ENCODE results near the gene TSPAN9.

TSPAN9 gene

DNA sequence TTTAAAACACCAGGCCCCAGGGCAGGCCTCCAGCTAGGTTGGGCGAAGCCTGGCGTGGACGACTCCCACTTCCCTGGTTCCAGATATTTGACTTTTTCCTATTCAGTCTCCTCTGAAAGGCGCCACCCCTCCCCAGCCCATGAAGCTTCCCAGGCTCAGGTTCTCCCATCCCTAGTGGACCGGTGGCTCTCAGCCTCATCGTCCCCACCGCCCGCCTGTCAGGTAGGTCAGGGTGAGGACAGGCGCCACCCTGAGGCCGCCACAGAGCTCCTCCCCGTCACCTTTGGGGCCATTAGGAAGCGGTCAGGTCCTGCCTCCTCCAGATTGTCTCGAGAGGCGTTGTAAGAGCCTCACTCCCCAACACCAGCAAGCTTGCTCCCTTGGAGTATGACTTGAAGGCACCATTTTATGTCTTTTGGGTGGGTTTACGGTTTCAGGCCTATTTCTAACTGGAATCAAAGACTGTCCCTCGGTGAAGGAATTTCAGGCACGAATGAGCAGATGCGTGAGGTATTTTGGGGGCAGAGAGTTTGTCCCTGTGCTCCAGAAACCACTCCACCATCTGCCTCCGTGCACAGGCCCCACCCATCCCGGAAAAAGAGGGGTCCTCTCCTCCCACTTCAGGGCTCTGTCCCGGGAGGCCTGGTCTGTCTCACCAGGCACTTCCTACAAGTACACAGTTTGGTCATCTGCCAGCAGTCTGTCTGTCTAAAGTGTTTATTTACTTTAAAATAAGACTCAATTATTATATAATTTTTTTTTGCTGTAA lies 55.6 kb downstream of the TSPAN9 start:
- Histone ChIP-seq H3K27ac (ENCODE audit: low read depth in 2 of 2, low read length in 2 of 2) (no peak overlapping the region), H3K9me3 (ENCODE audit: control insufficient read depth in 2 of 2, low read length in 2 of 2) (no peaks in the 10 kb centered on the region), H3K9ac (ENCODE audit: low read depth in 1 of 2, low read length in 2 of 2) (no peak overlapping the region), H3K4me3 (ENCODE audit: low read length in 2 of 2) (no peak overlapping the region), H3K27me3 (ENCODE audit: control insufficient read depth in 2 of 2, insufficient read depth in 2 of 2, low read length in 2 of 2) (no peaks in the 10 kb centered on the region), H3K36me3 (ENCODE audit: control insufficient read depth in 2 of 2, insufficient read depth in 2 of 2, low read length in 2 of 2) (no peaks in the 10 kb centered on the region), H3K4me1 (ENCODE audit: control insufficient read depth in 2 of 2, insufficient read depth in 2 of 2, low read length in 2 of 2) (no peaks in the 10 kb centered on the region)

DNA sequence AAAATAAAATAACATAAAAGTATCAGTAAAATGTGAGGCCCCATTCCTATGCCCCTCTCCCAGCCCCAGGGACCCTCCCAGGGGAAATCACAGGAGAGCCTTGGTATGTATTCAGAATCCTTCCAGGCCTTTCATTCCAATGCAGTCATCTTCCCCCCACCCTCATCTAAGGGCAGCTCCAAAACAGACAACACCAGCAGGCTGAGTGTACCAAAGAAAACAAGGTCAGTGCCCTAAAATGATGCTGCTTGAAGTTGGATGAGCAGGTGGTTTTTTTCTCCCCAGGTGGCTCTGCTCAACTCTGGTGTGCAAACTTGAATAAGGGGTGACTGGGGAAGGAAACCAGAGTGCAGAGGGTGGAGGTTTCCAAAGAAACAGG lies 56.2 kb downstream of the TSPAN9 start:
- H3K27me3 ChIP-seq (ENCODE audit: control insufficient read depth in 2 of 2, insufficient read depth in 2 of 2, low read length in 2 of 2): no peaks in the 10 kb centered on the region

DNA sequence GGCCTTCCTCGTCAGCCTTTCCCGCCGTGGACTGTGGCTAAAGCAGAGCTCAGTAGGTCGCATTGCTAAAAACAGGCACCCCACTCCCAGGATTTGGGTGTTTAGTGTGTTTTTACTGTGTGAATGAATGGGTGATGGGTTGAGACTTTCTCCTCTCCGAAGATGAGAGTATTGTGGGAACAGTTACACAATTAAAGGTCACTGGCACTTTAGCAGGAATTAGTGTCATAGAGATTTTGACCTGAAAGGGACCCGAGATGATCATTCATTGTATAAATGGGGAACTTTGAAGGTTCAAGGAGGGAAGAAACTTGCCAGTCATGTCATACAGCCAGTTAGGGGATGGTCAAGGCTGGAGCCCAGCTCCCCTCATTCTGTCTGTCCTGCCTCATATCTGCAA lies 56.9 kb downstream of the TSPAN9 start:
- H3K27ac ChIP-seq (ENCODE audit: low read depth in 2 of 2, low read length in 2 of 2): no peak overlapping the region
- H3K9ac ChIP-seq (ENCODE audit: low read depth in 1 of 2, low read length in 2 of 2): no peak overlapping the region
- H3K9me3 ChIP-seq (ENCODE audit: control insufficient read depth in 2 of 2, low read length in 2 of 2): no peaks in the 10 kb centered on the region
- no peak overlapping the region for H3K4me3 ChIP-seq (ENCODE audit: low read length in 2 of 2)
- no peaks in the 10 kb centered on the region for H3K4me1 ChIP-seq (ENCODE audit: control insufficient read depth in 2 of 2, insufficient read depth in 2 of 2, low read length in 2 of 2)
- H3K27me3 ChIP-seq (ENCODE audit: control insufficient read depth in 2 of 2, insufficient read depth in 2 of 2, low read length in 2 of 2): no peaks in the 10 kb centered on the region
- H3K36me3 ChIP-seq (ENCODE audit: control insufficient read depth in 2 of 2, insufficient read depth in 2 of 2, low read length in 2 of 2): no peaks in the 10 kb centered on the region

More for the DNA sequence above, 56.2 kb downstream of the TSPAN9 start:
- H3K9me3 ChIP-seq (ENCODE audit: control insufficient read depth in 2 of 2, low read length in 2 of 2): no peaks in the 10 kb centered on the region
- no peaks in the 10 kb centered on the region for H3K4me1 ChIP-seq (ENCODE audit: control insufficient read depth in 2 of 2, insufficient read depth in 2 of 2, low read length in 2 of 2)
- H3K4me3 ChIP-seq (ENCODE audit: low read length in 2 of 2): no peak overlapping the region
- H3K9ac ChIP-seq (ENCODE audit: low read depth in 1 of 2, low read length in 2 of 2): no peak overlapping the region
- H3K27ac ChIP-seq (ENCODE audit: low read depth in 2 of 2, low read length in 2 of 2): no peak overlapping the region
- no peaks in the 10 kb centered on the region for H3K36me3 ChIP-seq (ENCODE audit: control insufficient read depth in 2 of 2, insufficient read depth in 2 of 2, low read length in 2 of 2)

DNA sequence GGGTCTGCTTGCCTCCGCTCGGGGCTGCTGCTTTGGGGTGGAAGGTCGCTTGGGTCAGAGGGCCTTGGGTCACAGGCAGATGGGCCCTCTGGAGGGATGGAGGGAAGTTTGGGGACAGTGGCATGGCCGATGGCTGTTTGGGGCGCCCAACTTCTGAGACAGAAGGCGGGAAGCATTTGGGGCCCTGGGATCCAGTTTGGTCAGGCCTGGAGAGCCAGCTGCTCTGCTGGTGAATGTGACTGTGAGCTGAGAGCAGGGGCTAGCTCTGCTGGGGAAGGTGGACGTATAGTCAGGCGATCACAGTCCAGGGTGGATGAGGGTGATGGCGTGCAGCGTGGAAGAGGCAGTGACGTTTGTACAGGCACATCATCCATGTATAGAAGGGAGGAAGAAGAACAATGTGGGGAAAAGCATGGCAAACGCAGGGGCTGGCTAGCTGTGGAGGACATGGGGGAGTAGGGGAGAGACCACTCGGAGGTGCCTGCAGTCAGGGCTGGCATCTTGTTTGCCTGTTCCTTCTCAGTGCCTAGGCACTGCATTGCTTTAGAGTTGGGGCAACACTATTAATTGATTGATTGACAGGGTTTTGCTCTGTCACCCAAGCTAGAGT lies 57.5 kb downstream of the TSPAN9 start:
- Histone ChIP-seq H3K4me1 (ENCODE audit: control insufficient read depth in 2 of 2, insufficient read depth in 2 of 2, low read length in 2 of 2) (no peaks in the 10 kb centered on the region), H3K9me3 (ENCODE audit: control insufficient read depth in 2 of 2, low read length in 2 of 2) (no peaks in the 10 kb centered on the region), H3K36me3 (ENCODE audit: control insufficient read depth in 2 of 2, insufficient read depth in 2 of 2, low read length in 2 of 2) (no peaks in the 10 kb centered on the region), H3K27me3 (ENCODE audit: control insufficient read depth in 2 of 2, insufficient read depth in 2 of 2, low read length in 2 of 2) (no peaks in the 10 kb centered on the region), H3K4me3 (ENCODE audit: low read length in 2 of 2) (no peak overlapping the region), H3K9ac (ENCODE audit: low read depth in 1 of 2, low read length in 2 of 2) (no peak overlapping the region), H3K27ac (ENCODE audit: low read depth in 2 of 2, low read length in 2 of 2) (no peak overlapping the region)

DNA sequence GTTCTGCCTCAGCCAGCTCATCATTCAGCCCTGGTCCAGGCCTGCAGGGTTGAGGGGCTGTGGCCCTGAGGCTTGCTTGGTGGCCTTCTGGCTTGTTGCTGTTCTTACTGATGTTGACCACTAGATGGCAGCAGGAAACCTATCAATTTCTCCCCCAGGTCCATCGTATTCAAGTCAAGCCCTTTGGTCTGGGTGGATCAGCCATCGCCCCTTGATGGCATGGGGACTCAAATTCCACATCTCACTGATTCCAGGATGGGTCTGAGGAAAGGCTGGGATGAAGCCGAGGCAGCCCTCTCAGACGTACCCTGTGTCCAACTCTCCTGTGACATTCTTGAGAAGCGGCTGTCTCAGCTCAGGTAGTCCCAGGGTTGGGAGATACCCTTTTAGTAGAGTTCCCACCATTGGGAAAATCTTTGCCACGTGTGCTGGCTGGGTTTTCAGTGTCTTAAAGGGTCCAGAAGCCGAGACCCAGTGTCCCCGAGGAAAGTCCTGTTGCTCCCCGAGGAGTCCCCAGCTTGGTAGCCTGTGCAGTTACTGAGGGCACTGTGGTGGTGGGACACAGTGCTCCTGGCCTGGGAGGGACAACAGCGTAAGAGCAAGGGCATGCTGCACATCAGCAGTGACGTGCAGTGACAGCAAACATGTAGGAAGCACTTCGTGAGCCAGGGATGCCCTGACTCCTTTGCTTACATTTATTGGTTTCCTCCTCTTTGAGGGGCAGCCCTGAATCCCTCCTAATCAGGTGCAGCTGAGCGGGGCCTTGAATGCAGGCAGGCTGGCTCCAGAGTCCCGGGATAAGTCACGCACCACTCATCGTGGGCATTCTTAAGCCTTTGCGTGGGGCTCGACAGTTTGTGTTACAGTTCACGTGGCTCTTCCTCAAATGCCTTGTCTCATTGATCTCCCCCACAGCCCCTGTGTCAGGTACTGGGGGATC lies 58.6 kb downstream of the TSPAN9 start:
- no peak overlapping the region for H3K9ac ChIP-seq (ENCODE audit: low read depth in 1 of 2, low read length in 2 of 2)
- H3K27me3 ChIP-seq (ENCODE audit: control insufficient read depth in 2 of 2, insufficient read depth in 2 of 2, low read length in 2 of 2): no peaks in the 10 kb centered on the region
- H3K27ac ChIP-seq (ENCODE audit: low read depth in 2 of 2, low read length in 2 of 2): no peak overlapping the region
- H3K4me3 ChIP-seq (ENCODE audit: low read length in 2 of 2): no peak overlapping the region
- no peaks in the 10 kb centered on the region for H3K36me3 ChIP-seq (ENCODE audit: control insufficient read depth in 2 of 2, insufficient read depth in 2 of 2, low read length in 2 of 2)
- H3K4me1 ChIP-seq (ENCODE audit: control insufficient read depth in 2 of 2, insufficient read depth in 2 of 2, low read length in 2 of 2): no peaks in the 10 kb centered on the region
- no peaks in the 10 kb centered on the region for H3K9me3 ChIP-seq (ENCODE audit: control insufficient read depth in 2 of 2, low read length in 2 of 2)

DNA sequence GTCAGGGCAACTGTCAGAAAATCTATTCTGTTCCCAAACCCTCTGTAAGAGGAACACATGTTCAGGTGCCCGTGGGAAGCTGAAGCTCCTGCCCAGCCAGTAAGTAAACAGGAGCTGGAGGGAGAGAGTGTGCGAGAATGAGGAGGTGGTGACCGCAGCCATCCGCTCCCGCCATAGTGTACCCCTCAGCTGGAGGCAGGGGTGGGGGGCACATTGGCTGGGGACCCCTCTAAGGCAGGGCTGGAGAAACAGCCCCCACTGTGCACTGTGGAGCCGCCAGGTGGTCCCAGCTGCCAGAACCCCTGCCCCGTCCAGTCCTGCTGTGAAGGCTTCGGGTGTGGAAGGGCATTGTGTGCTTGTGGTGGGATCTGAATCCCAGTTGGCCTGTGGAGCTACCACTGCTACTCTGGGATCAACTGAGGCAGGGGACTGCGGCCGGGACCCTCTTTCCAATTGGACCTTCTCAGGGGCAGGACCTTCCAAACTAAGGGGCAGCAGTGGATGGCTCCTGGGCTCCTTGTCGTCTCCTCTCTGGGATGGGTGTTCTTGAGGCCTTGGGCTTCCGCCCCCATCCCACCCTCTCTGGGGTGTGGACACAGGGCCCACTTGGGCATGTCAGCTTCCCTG lies 59.6 kb downstream of the TSPAN9 start:
- no peak overlapping the region for H3K9ac ChIP-seq (ENCODE audit: low read depth in 1 of 2, low read length in 2 of 2)
- no peaks in the 10 kb centered on the region for H3K4me1 ChIP-seq (ENCODE audit: control insufficient read depth in 2 of 2, insufficient read depth in 2 of 2, low read length in 2 of 2)
- H3K27ac ChIP-seq (ENCODE audit: low read depth in 2 of 2, low read length in 2 of 2): no peak overlapping the region
- no peaks in the 10 kb centered on the region for H3K27me3 ChIP-seq (ENCODE audit: control insufficient read depth in 2 of 2, insufficient read depth in 2 of 2, low read length in 2 of 2)
- no peak overlapping the region for H3K4me3 ChIP-seq (ENCODE audit: low read length in 2 of 2)
- H3K36me3 ChIP-seq (ENCODE audit: control insufficient read depth in 2 of 2, insufficient read depth in 2 of 2, low read length in 2 of 2): no peaks in the 10 kb centered on the region
- H3K9me3 ChIP-seq (ENCODE audit: control insufficient read depth in 2 of 2, low read length in 2 of 2): no peaks in the 10 kb centered on the region

DNA sequence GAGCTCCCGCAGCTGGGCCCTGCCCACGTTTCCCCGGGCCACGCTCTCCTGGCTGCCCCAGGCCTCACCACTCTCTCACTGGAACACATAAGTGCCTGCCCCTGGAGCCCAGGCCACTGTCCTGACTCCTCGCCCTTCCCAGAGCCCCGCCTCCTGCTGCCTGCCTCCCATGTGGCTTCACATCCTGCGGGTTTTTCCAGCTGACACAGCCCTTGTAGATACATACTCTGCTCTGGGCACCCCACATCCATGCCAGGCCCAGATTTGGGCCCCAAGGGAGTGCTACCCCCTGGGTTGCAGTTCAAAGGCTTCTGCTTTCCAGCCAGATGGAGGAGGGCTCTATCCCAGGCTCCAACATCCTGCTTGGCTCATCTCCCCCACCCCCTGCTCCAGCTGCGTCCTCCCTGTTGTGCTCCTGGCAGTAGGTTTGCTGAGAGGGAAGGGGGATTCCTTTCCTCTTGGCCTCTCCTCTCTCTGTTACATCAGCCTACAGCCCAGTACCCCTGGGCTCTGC lies 60.1 kb downstream of the TSPAN9 start:
- Histone ChIP-seq H3K4me3 (ENCODE audit: low read length in 2 of 2) (no peak overlapping the region), H3K27me3 (ENCODE audit: control insufficient read depth in 2 of 2, insufficient read depth in 2 of 2, low read length in 2 of 2) (no peaks in the 10 kb centered on the region), H3K9ac (ENCODE audit: low read depth in 1 of 2, low read length in 2 of 2) (no peak overlapping the region), H3K4me1 (ENCODE audit: control insufficient read depth in 2 of 2, insufficient read depth in 2 of 2, low read length in 2 of 2) (no peaks in the 10 kb centered on the region), H3K9me3 (ENCODE audit: control insufficient read depth in 2 of 2, low read length in 2 of 2) (no peaks in the 10 kb centered on the region), H3K36me3 (ENCODE audit: control insufficient read depth in 2 of 2, insufficient read depth in 2 of 2, low read length in 2 of 2) (no peaks in the 10 kb centered on the region), H3K27ac (ENCODE audit: low read depth in 2 of 2, low read length in 2 of 2) (no peak overlapping the region)

DNA sequence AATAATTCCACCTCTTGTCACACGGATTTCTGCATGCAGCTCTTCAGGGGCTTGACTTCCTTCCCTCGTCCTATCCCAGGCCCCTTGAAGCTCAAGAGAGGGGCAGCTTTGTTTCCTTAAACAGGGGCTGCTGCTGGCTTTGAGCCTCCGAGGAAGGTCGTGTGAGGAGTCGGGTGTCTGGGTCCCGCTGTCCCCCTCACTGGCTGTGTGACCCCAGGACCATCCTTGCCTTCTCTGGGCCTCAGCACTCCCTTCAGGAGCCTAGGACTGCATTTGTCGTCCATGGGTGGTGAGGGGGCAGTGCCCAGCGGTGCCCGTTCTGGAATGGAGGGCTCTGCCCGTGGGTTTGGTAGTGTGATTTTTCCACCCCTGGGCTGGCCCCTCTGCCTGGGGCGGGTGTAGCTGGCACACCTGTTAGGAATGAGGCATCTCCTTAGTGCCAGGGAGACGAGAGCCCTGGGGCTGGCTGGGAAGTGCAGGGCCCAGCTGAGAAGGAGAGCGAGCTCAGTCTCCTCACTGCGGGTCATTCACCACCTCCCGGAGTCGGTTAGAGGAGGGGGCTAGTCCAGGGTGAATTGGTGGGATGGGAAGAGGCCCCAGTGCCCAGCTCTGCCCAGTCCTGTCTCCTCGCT lies 60.8 kb downstream of the TSPAN9 start:
- H3K9me3 ChIP-seq (ENCODE audit: control insufficient read depth in 2 of 2, low read length in 2 of 2): no peaks in the 10 kb centered on the region
- no peaks in the 10 kb centered on the region for H3K36me3 ChIP-seq (ENCODE audit: control insufficient read depth in 2 of 2, insufficient read depth in 2 of 2, low read length in 2 of 2)
- no peaks in the 10 kb centered on the region for H3K27me3 ChIP-seq (ENCODE audit: control insufficient read depth in 2 of 2, insufficient read depth in 2 of 2, low read length in 2 of 2)
- H3K4me1 ChIP-seq (ENCODE audit: control insufficient read depth in 2 of 2, insufficient read depth in 2 of 2, low read length in 2 of 2): no peaks in the 10 kb centered on the region
- no peak overlapping the region for H3K4me3 ChIP-seq (ENCODE audit: low read length in 2 of 2)
- no peak overlapping the region for H3K27ac ChIP-seq (ENCODE audit: low read depth in 2 of 2, low read length in 2 of 2)
- no peak overlapping the region for H3K9ac ChIP-seq (ENCODE audit: low read depth in 1 of 2, low read length in 2 of 2)

DNA sequence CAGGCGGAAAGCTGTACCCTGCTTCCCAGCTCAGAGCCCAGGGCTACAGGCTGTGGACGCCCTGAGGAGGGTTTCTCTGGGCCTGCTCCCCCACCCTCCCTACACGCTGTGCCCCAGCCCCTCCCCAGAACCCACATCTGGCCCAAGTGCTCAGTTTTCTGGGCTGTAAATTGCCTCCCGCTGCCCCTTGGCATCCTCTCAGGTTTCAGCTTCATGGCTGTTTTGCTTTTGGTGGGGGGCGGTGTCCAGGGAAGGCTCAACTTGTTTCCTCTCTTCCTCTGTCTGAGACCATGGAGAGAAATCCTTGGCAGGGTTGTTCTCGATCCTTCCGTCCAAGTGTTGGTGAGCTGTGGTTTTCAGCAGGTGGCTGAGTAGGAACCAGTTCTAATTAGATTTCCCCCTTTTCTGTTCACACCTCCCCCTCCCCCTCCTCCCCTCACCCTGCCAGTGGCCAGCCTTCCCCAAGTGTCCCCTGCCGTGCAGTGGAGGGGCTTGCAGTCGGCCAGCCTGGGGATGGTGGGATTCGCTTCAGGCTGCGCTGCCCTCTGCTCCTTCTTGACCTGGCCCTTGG lies 61.8 kb downstream of the TSPAN9 start:
- H3K36me3 ChIP-seq (ENCODE audit: control insufficient read depth in 2 of 2, insufficient read depth in 2 of 2, low read length in 2 of 2): no peaks in the 10 kb centered on the region
- no peak overlapping the region for H3K9ac ChIP-seq (ENCODE audit: low read depth in 1 of 2, low read length in 2 of 2)
- H3K9me3 ChIP-seq (ENCODE audit: control insufficient read depth in 2 of 2, low read length in 2 of 2): no peaks in the 10 kb centered on the region
- no peaks in the 10 kb centered on the region for H3K4me1 ChIP-seq (ENCODE audit: control insufficient read depth in 2 of 2, insufficient read depth in 2 of 2, low read length in 2 of 2)
- H3K4me3 ChIP-seq (ENCODE audit: low read length in 2 of 2): no peak overlapping the region
- no peak overlapping the region for H3K27ac ChIP-seq (ENCODE audit: low read depth in 2 of 2, low read length in 2 of 2)
- H3K27me3 ChIP-seq (ENCODE audit: control insufficient read depth in 2 of 2, insufficient read depth in 2 of 2, low read length in 2 of 2): no peaks in the 10 kb centered on the region

Data from mucosa of rectum (tissue), 2 donors.